NCI-H128 (cell line): Measurements from ENCODE around the gene AIFM3.
"Not testable (repeated sequence)": the region's sequence is repeated elsewhere in the genome, so short reads cannot be mapped to it uniquely, and the experiment has no call there.

Experiments used
- DNase-seq: peaks from one replicate; lab custom pipeline; 2025; ENCODE audit not compliant: unreplicated experiment; lab: John Stamatoyannopoulos, UW

The AIFM3 gene

DNA sequence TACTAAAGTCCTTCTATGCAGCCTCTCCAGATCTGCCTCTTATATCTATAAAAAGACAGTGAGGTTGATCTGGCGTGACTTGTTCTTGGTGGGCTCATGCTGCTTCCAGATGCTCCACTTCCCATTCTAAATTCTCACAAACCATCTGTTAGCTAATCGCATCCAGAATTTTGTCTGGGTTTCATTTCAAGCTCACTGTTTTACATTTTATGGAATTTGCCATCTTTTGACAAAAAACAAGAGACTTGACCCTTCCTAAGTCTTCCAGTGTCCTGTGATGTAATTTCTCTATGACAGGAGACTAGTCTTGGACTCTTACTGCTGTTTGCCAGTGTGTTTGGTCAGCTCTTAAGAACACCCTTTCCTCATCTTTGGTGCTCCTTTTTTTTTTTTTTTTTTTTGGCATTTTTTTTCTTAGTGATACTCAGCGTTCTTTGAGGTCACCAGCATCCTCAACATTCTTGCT, 26.8 kb upstream of the AIFM3 start:
- DNase-seq, result no peak

DNA sequence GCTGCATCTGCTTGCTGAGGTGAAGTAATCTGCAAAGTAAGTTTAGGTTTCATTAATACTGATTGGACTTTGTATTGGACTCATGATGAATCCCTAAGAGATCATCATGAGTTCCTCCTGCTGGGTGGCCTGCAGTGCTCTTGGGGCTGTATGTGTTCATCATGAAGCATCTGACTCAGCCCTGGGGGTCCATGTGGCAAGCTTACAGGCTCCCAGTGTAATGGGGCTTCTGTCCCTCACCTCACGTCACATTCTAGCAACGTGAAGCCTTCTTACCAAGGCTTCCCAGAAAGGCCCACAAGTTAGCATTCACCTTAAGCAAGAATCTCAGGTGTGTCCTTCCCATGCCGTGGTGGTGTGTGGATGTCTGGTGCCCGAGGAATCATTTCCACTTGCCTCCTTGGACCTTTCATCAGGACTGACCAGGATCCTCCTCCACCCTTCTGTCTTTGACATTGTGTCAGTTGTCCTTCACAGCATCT, 26.1 kb upstream of the AIFM3 start:
- no peak for DNase-seq

DNA sequence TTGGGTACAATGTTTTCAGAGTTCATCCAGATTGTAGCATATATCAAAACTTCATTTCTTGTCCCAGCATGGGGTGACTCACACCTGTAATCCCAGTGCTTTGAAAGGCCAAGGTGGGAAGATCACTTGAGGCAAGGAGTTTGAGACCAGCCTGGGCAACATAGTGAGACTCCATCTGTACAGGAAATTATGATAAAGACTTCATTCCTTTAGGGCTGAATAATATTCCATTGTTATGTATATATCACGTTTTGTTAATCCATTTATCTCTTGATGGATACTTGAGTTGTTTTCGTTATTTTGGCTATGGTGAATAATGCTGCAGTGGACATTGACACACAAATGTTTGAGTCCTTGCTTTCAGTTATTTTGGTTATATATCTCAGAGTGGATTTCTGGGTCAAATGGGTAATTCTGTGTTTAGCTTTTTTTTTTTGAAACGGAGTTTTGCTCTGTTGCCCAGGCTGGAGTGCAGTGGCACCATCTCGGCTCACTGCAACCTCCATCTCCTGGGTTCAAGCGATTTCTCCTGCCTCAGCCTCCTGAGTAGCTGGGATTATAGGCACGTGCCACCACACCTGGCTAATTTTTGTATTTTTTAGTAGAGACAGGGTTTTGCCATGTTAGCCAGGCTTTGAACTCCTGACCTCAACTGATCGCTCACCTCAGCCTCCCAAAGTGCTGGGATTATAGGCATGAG, 24.7 kb upstream of the AIFM3 start:
- not testable (repeated sequence) for DNase-seq

- no peak for DNase-seq
Measured at GRCh38 chr22:20943104-20943933, 23.7 kb upstream of the AIFM3 start.

DNA sequence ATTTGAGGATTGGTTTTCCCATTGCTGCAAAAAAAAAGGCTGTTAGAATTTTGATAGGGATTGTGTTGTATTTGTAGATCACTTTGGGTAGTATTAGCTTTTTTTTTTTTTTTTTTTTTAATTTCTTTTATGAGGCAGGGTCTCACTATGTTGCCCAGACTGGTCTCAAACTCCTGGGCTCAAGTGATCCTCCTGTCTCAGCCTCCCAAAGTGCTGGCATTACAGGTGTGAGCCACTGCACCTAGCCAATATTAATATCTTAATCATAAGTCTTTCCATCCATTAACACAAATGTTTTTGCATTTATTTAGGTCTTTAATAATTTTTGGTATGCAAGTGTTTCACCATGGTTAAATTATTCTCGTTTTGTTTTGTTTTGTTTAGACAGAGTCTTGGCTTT, 23.0 kb upstream of the AIFM3 start:
- DNase-seq, result no peak

GRCh38 chr22:20945578-20945934, 21.5 kb upstream of the AIFM3 start:
- no peak for DNase-seq

DNA sequence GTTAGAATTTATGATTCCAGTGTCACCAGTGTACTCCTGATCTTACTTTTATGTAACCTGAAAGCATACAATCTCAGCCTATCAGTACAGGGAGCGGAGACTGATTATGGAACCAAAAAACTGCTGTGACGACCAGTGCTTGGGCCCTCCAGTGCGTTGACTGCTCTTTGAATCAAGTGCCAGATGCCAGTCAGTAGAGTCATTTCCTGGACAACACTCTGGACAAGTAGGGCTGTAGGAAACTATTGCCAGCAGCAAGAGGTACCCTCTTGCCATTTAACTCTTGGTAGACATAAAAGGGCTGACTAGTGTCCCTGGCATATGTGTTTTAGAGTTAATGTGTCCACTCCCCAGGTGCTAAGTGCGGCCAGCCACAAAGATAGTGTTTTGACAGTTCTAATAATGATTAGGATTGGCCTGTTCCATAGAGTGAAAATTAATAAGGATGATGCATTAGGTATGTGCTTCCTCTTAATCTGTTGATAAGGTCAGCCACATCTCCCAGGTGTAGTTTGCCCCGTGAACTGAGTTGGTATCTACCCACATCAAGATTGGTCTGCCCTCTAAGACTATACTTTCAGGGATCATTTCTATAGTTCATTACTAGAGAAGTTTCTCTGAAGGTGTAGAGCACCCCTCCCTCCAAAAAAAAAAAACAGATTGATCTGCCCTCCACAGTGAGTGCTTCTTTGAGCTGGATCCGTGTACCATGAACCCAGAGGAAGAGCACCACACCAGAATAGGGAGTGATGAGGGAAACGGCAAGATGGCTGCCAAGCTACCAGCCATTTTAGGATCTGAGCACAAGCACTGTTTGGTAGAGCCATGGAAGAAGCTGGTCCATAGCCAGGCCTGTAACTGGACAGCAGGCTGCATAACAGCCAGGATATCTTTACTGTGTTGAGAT, 20.7 kb upstream of the AIFM3 start:
- no peak for DNase-seq

- no peak for DNase-seq
Measured at GRCh38 chr22:20946991-20947390, 20.1 kb upstream of the AIFM3 start.

- DNase-seq, result no peak
Measured at GRCh38 chr22:20948450-20948849, 18.6 kb upstream of the AIFM3 start.

DNA sequence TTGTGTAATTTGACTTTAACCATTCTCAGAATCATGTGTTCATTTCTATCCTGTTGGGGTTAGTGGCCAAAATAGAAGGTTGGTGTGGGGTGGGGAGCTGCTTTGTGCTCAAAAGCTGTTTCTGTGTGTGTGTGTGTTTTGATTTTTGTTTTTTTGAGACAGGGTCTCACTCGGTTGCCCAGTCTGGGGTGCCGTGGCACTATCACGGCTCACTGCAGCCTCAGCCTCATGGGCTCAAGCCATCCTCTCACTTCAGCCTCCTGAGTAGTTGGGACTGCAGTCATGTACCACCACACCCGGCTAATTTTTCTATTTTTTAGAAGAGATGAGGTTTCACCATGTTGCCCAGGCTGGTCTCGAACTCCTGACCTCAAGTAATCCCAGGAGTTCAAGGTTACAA, 18.1 kb upstream of the AIFM3 start:
- no peak for DNase-seq

GRCh38 chr22:20949698-20950183, 17.3 kb upstream of the AIFM3 start:
- DNase-seq, result no peak

GRCh38 chr22:20951151-20951931, 15.7 kb upstream of the AIFM3 start:
- no peak for DNase-seq

DNA sequence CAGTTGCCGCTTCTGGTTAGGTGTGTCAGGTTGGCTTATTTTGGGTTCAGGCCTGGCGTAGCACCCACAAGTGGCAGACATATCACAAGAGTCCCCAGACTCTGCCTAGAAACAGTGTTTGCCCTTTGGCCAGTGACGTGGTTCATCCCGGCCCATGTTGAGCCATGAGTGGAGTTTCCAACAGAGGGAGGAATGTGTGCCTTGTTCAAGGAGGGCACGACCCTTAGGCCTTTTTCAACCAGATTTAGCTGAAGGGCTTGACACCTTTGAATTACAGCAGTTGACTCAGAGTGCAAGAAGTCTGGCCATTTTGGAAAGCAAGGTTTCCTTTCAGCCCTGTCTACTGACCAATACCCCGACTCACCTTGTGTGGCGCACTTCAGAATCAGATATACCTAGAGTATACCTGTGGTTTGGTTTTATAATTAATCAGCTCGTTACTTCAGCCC, 15.1 kb upstream of the AIFM3 start:
- DNase-seq, result no peak

- no peak for DNase-seq
Measured at GRCh38 chr22:20952544-20953341, 14.3 kb upstream of the AIFM3 start.

DNA sequence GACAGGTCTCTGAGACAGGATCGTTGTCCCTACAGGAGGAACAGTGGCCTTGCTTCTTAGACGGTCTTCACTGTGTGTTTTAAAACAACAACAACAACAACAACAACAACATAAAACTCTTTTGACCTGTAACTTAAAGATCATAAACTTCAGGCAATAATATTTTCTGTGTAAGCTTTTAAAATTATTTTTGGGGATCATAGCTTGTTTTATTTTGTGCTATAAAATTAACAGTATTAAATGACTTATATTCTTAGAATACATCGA, 13.8 kb upstream of the AIFM3 start:
- DNase-seq, result no peak

DNA sequence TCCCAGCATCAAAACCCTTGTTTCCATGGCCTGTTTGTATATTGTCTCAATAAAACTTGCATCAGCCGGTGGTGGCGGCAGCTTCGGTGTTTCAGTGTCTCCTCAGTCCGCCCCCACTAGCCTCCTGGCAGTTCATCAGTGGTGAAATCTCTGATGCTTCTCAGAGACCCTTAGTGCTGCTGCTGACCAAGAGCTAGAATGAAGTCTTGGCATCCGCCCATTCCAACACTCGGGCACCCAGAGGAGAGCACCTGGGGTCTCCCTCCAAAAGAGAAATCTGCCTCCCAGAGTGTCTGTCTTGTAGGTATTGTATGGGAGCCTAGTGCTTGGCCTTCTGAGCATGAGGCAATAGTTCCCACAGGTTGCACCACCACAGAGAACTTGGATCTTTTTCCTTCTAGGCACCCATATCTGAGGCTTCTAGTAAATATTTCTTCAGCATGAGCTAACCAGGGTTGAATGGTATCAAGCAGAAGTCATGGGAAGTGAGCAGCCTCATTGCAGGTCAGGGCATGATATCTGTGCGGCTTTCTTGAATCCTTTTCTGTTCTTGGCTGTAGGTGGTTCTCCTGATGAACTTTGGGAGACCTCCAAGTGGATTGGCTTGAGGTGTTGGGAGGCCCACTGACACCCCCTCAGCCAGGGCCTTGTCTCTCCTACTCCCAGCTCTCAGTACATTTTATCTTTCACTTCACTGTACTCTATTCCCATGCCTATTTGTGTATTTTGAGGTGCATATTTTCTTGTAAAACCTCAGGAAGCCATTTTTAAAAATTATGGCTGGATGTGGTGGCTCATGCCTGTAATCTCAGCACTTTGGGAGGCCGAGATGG, 13.2 kb upstream of the AIFM3 start:
- no peak for DNase-seq

DNA sequence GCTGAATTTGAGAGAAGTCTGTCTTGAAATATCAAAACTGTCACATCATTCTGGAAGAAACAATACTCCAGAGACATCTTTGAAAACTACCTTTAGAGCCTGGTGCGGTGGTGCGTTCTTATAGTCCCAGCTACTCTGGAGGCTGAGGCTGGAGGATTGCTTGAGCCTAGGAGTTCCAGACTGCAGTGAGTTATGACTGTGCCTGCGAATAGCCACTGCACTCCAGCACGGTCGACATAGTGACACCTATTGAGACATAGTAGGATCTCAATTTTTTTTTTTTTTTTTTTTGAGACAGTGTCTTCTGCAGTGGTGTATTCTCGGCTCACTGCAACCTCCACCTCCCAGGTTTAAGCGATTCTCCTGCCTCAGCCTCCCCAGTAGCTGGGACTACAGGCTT, 11.5 kb upstream of the AIFM3 start:
- DNase-seq, result no peak

DNA sequence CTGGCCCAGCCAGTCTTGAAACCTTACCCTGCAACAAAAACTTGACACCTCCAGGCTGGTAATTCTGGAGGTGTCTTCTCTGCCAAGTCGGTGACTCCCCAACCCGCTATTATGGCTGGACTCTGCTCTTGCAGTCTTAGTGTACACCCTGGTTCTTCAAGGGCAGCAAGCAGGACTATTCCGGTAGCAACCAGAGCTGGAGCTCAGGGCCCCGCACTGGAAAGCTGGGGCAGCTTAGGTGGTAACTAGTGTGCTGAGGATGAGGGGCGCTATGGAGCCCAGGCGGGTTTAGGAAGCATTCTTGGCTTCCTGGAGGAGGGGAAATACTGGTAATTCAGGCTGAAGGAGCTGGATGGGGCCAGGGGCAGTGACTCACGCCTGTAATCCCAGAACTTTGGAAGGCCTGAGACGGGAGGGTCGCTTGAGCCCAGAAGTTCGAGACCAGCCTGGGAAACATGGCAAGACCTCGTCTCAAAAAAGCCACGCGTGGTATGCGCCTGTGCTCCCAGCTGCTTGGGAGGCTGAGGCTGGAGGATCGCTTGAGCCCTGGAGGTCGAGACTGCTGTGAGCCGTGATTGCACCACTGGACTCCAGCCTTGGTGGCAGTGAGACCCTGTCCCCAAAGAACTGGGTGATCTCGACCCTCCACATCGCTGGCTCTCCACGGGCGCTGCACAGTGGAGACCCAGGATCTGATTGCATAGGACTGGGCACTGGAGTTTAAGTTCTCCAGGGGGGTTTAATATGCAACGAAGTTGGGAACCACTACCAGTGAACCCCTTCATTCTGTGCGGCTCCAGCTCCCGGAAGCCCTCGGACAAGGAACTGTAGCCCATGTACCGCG, 10.6 kb upstream of the AIFM3 start:
- DNase-seq, result no peak
